Ascending aorta (tissue), 2 donors: Measurements from ENCODE around the gene MIER2. TPM values are rescaled to one million over a fixed set of nuclear protein-coding genes. Genes with fewer than 3 reads are reported as not detected.
"Not testable (repeated sequence)": the region's sequence is repeated elsewhere in the genome, so short reads cannot be mapped to it uniquely, and the experiment has no call there.

ENCODE experiments used
- DNase-seq, 2 donors: peaks; one replicate each; pipeline ENCODE4 v3.0.0-alpha.2; 2019; ENCODE audit warnings: low spot score in 2 of 2
- H3K27ac ChIP-seq, 2 donors: fragments of 200-600 bp; sonication (generic); one replicate each; pipeline ENCODE4 v1.5.1; 2016 to 2017; ENCODE audit warnings: mild to moderate bottlenecking in 1 of 2
- H3K27me3 ChIP-seq: fragments of 200-600 bp; sonication (generic); one replicate; pipeline ENCODE4 v1.5.1; 2017
- H3K36me3 ChIP-seq, 2 donors: fragments of 200-600 bp; sonication (generic); one replicate each; pipeline ENCODE4 v1.5.1; 2016
- H3K4me1 ChIP-seq, 2 donors: fragments of 200-600 bp; sonication (generic); one replicate each; pipeline ENCODE4 v1.5.1; 2016 to 2017; ENCODE audit warnings: mild to moderate bottlenecking in 1 of 2
- H3K4me3 ChIP-seq, 2 donors: fragments of 200-600 bp; sonication (generic); one replicate each; pipeline ENCODE4 v1.5.1; 2016 to 2017; ENCODE audit warnings: mild to moderate bottlenecking in 1 of 2
- H3K9me3 ChIP-seq, 2 donors: fragments of 200-600 bp; sonication (generic); one replicate each; pipeline ENCODE4 v1.5.1; 2016
- CTCF ChIP-seq, 3 experiments: fragments of 200-600 bp in 2 of 3; fragments of 450-650 bp in 1 of 3; sonication (generic) in 2 of 3; IDR thresholded peaks; one replicate each; pipeline ENCODE4 v1.5.1; 2016 to 2019; ENCODE audit warnings: antibody characterized with exemption in 3 of 3, mild to moderate bottlenecking in 1 of 3, moderate library complexity in 1 of 3
- intact Hi-C: fragments of 100-400 bp; cut with DNase I; formaldehyde crosslinking; loops from one replicate; pipeline ENCODE4 v1.15.1; 2023
- total RNA-seq: library from RNA; depleted of rRNA; stranded (reverse); fragments of >200 nt; gene quantifications from one replicate; pipeline ENCODE4 v1.1.0, GENCODE V29; 2016

MIER2 gene
- total RNA-seq, 1 donor from 2014 or later: 128 TPM

- Histone ChIP-seq H3K27ac (no peak overlapping the region), H3K4me3 (no peak overlapping the region), H3K9me3 (no peaks in the 10 kb centered on the region), H3K4me1 (peaks cover 0 to 3% of the 10 kb centered on the region in 2 donors), H3K27me3 (no peaks in the 10 kb centered on the region), H3K36me3 (no peaks in the 10 kb centered on the region)
- no peak for TF ChIP-seq CTCF (IDR thresholded peaks at IDR 0.05)
- intact Hi-C loops: no loop called here
- no peak for DNase-seq
Observed at GRCh38 chr19:271856-272255, 72.7 kb downstream of the MIER2 start.

- H3K4me3 ChIP-seq, H3K27me3 ChIP-seq, H3K36me3 ChIP-seq, intact Hi-C loops, DNase-seq, H3K27ac ChIP-seq, H3K9me3 ChIP-seq, H3K4me1 ChIP-seq: not testable (repeated sequence)
Observed at GRCh38 chr19:270766-271318, 73.8 kb downstream of the MIER2 start.

GRCh38 chr19:269241-269640 is 75.4 kb downstream of the MIER2 start:
- DNase-seq: no peak
- no peak for TF ChIP-seq CTCF (IDR thresholded peaks at IDR 0.05)
- intact Hi-C loops: no loop called here

GRCh38 chr19:262125-262524 is 82.5 kb downstream of the MIER2 start:
- Histone ChIP-seq H3K4me1 (no peaks in the 10 kb centered on the region), H3K9me3 (no peaks in the 10 kb centered on the region), H3K4me3 (no peak overlapping the region), H3K27ac (no peak overlapping the region), H3K27me3 (no peaks in the 10 kb centered on the region), H3K36me3 (no peaks in the 10 kb centered on the region)
- no peak for DNase-seq
- intact Hi-C loops: no loop called here
- no peak for TF ChIP-seq CTCF (IDR thresholded peaks at IDR 0.05)

More at GRCh38 chr19:269241-269640, 75.4 kb downstream of the MIER2 start:
- Histone ChIP-seq H3K4me3 (no peak overlapping the region), H3K9me3 (no peaks in the 10 kb centered on the region), H3K36me3 (no peaks in the 10 kb centered on the region), H3K4me1 (peaks cover 0 to 3% of the 10 kb centered on the region in 2 donors), H3K27ac (no peak overlapping the region), H3K27me3 (no peaks in the 10 kb centered on the region)

- H3K4me3 ChIP-seq, H3K27ac ChIP-seq, H3K36me3 ChIP-seq, H3K9me3 ChIP-seq, H3K27me3 ChIP-seq, DNase-seq, H3K4me1 ChIP-seq, intact Hi-C loops: not testable (repeated sequence)
Observed at GRCh38 chr19:256804-257203, 87.8 kb downstream of the MIER2 start.

Other genes with a start within 250 kb of the MIER2 start
- gene OR4F17, start 237.7 kb downstream of the MIER2 start, total RNA-seq: not detected
- gene PLPP2, start 53.4 kb downstream of the MIER2 start, total RNA-seq: 55.3 TPM
- 5.7 TPM for gene C2CD4C, start 64.4 kb upstream of the MIER2 start, total RNA-seq
- 51.2 TPM for gene SHC2, start 116.2 kb upstream of the MIER2 start, total RNA-seq
- gene MADCAM1, start 151.7 kb upstream of the MIER2 start, total RNA-seq: not detected
- 89.2 TPM for gene TPGS1, start 162.7 kb upstream of the MIER2 start, total RNA-seq
- 124 TPM for gene CDC34, start 187.0 kb upstream of the MIER2 start, total RNA-seq
- not detected for gene GZMM, start 199.3 kb upstream of the MIER2 start, total RNA-seq
- 647 TPM for gene BSG, start 227.8 kb upstream of the MIER2 start, total RNA-seq
- gene HCN2, start 245.1 kb upstream of the MIER2 start, total RNA-seq: not detected